HepG2 (cell line): ENCODE results near the gene UBL7. TPM values are rescaled to one million over a fixed set of nuclear protein-coding genes. Genes with fewer than 3 reads are reported as not detected.

ENCODE experiments used
- ASH2L ChIP-seq: fragments of 300-600, 200-600 bp; sonication (generic); IDR thresholded peaks from 2 replicates; pipeline ENCODE4 v1.7.0; 2017; ENCODE audit warnings: low read depth, mild to moderate bottlenecking, moderate library complexity, mixed read lengths, low read length; ENCODE audit not compliant: insufficient read length
- DPF2 ChIP-seq: sonication (generic); formaldehyde crosslinking; IDR thresholded peaks from 2 replicates; pipeline ENCODE4 v1.4.0; 2020; ENCODE audit warnings: mild to moderate bottlenecking, low read depth, missing genetic modification reagents, borderline replicate concordance
- ELF4 ChIP-seq: sonication (generic); formaldehyde crosslinking; IDR thresholded peaks from 2 replicates; pipeline ENCODE4 v1.5.0; 2020; ENCODE audit warnings: missing genetic modification reagents, mild to moderate bottlenecking, moderate library complexity, borderline replicate concordance
- KAT7 ChIP-seq: IDR thresholded peaks from 2 replicates; pipeline ENCODE4 v1.6.1; 2018; ENCODE audit warnings: borderline replicate concordance, missing compliant biosample characterization
- MXD4 ChIP-seq: IDR thresholded peaks from 2 replicates; pipeline ENCODE4 v1.6.1; 2016; ENCODE audit warnings: mild to moderate bottlenecking, missing biosample characterization, missing genetic modification reagents
- NCOR1 ChIP-seq: fragments of 200-600 bp; sonication (generic); IDR thresholded peaks from 2 replicates; pipeline ENCODE4 v1.7.0; 2017; ENCODE audit warnings: antibody characterized with exemption, low read length, borderline replicate concordance
- NFE2 ChIP-seq: sonication (generic); formaldehyde crosslinking; IDR thresholded peaks from 2 replicates; pipeline ENCODE4 v1.4.0; 2020; ENCODE audit warnings: missing genetic modification reagents
- SALL2 ChIP-seq: sonication (generic); formaldehyde crosslinking; IDR thresholded peaks from 2 replicates; pipeline ENCODE4 v1.8.1; 2023; ENCODE audit warnings: mild to moderate bottlenecking, missing genetic modification reagents, inconsistent platforms
- THYN1 ChIP-seq: sonication (generic); formaldehyde crosslinking; IDR thresholded peaks from 2 replicates; pipeline ENCODE4 v1.8.1; 2023; ENCODE audit warnings: low read depth, mild to moderate bottlenecking, moderate library complexity, missing genetic modification reagents, borderline replicate concordance
- ZC3H13 ChIP-seq: sonication (generic); formaldehyde crosslinking; IDR thresholded peaks from 2 replicates; pipeline ENCODE4 v1.8.1; 2023; ENCODE audit warnings: mild to moderate bottlenecking, missing genetic modification reagents, moderate library complexity
- ZFP1 ChIP-seq: IDR thresholded peaks from 2 replicates; pipeline ENCODE4 v1.6.1; 2016
- ZKSCAN1 ChIP-seq: fragments of 150-350 bp; IDR thresholded peaks from 2 replicates; pipeline ENCODE4 v1.6.1; 2014; ENCODE audit warnings: low read length
- ZNF138 ChIP-seq: sonication (generic); formaldehyde crosslinking; IDR thresholded peaks from 2 replicates; pipeline ENCODE4 v1.5.0; 2020; ENCODE audit warnings: mild to moderate bottlenecking, low read depth, missing genetic modification reagents
- ZNF20 ChIP-seq: sonication (generic); formaldehyde crosslinking; IDR thresholded peaks from 2 replicates; pipeline ENCODE4 v1.4.0; 2020; ENCODE audit warnings: mild to moderate bottlenecking, moderate library complexity, missing genetic modification reagents
- ZNF496 ChIP-seq: sonication (generic); formaldehyde crosslinking; IDR thresholded peaks from 2 replicates; pipeline ENCODE4 v1.8.1; 2023; ENCODE audit warnings: mild to moderate bottlenecking, moderate library complexity, missing genetic modification reagents; ENCODE audit not compliant: insufficient replicate concordance
- ZNF547 ChIP-seq: sonication (generic); formaldehyde crosslinking; IDR thresholded peaks from 2 replicates; pipeline ENCODE4 v1.5.1; 2020; ENCODE audit warnings: mild to moderate bottlenecking, missing genetic modification reagents
- ZSCAN12 ChIP-seq: sonication (generic); formaldehyde crosslinking; IDR thresholded peaks from 2 replicates; pipeline ENCODE4 v1.9.0; 2021; ENCODE audit warnings: mild to moderate bottlenecking, missing genetic modification reagents
- ZSCAN31 ChIP-seq: sonication (generic); formaldehyde crosslinking; IDR thresholded peaks from 2 replicates; pipeline ENCODE4 v1.5.0; 2020; ENCODE audit warnings: low read depth, mild to moderate bottlenecking, missing genetic modification reagents
- polyA plus RNA-seq, 8 experiments: library from polyadenylated mRNA; depleted of rRNA in 3 of 8; stranded (reverse) in 7 of 8; unstranded in 1 of 8; fragments of >200 nt; fragmentation: Illumina TruSeq in 4 of 8; extraction: Trizol in 4 of 8; gene quantifications; 2 replicates each; pipeline versions ENCODE4 v1.2.1 to v1.2.3, GENCODE V29; 2011 to 2016; ENCODE audit warnings: low read depth in 4 of 8, missing spikeins in 1 of 8, mixed read lengths in 1 of 8; ENCODE audit not compliant: insufficient read depth in 1 of 8
- total RNA-seq, 5 experiments: library from RNA; depleted of rRNA; stranded (reverse); fragments of >200 nt; fragmentation: Illumina TruSeq; extraction: Trizol; gene quantifications; 2 replicates each; pipeline ENCODE4 v1.2.3, GENCODE V29; 2016; ENCODE audit warnings: low read depth in 1 of 5
- TF ChIP-seq, protein P1 (sequence below): sonication (generic); formaldehyde crosslinking; IDR thresholded peaks from 2 replicates; pipeline ENCODE4 v1.4.0; 2020; ENCODE audit warnings: missing genetic modification reagents, mild to moderate bottlenecking, borderline replicate concordance
- TF ChIP-seq, protein P2 (sequence below): sonication (generic); formaldehyde crosslinking; IDR thresholded peaks from 2 replicates; pipeline ENCODE4 v1.4.0; 2020; ENCODE audit warnings: missing genetic modification reagents
- TF ChIP-seq, protein P3 (sequence below): sonication (generic); formaldehyde crosslinking; IDR thresholded peaks from 2 replicates; pipeline ENCODE4 v1.8.1; 2023; ENCODE audit warnings: missing genetic modification reagents, inconsistent platforms, borderline replicate concordance
- TF ChIP-seq, protein P4 (sequence below): sonication (generic); formaldehyde crosslinking; IDR thresholded peaks from 2 replicates; pipeline ENCODE4 v1.5.1; 2020; ENCODE audit warnings: missing genetic modification reagents, mild to moderate bottlenecking, borderline replicate concordance
- TF ChIP-seq, protein P5 (sequence below): sonication (generic); formaldehyde crosslinking; IDR thresholded peaks from 2 replicates; pipeline ENCODE4 v1.5.0; 2020; ENCODE audit warnings: missing genetic modification reagents

The UBL7 gene
- total and polyA plus RNA-seq, 2 of the 13 experiments (the other 11 are each of a cell fraction or from before 2014, with no cell fraction given), result 55.0 to 63.5 TPM

DNA sequence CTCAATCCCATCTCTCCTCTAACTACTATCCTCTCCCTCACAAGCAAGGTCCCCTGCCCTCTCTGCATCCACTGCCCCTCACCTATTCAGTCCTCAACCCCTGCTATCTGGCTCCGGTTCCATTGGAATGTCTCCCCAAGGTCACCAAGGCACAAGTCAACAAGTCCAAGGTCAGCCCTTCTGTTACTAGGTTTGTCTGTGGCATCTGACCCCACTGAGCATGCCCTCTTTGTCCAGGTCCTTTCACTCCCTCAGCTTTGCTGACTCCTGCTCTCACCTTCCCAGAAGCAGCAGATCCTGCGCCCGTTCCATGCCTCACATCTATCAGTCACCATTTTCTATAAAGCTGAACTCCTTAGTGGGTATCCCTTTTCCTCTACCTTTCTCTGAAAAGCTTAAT lies 18.9 kb downstream of the UBL7 start (continued):
- TF ChIP-seq, protein P1, sequence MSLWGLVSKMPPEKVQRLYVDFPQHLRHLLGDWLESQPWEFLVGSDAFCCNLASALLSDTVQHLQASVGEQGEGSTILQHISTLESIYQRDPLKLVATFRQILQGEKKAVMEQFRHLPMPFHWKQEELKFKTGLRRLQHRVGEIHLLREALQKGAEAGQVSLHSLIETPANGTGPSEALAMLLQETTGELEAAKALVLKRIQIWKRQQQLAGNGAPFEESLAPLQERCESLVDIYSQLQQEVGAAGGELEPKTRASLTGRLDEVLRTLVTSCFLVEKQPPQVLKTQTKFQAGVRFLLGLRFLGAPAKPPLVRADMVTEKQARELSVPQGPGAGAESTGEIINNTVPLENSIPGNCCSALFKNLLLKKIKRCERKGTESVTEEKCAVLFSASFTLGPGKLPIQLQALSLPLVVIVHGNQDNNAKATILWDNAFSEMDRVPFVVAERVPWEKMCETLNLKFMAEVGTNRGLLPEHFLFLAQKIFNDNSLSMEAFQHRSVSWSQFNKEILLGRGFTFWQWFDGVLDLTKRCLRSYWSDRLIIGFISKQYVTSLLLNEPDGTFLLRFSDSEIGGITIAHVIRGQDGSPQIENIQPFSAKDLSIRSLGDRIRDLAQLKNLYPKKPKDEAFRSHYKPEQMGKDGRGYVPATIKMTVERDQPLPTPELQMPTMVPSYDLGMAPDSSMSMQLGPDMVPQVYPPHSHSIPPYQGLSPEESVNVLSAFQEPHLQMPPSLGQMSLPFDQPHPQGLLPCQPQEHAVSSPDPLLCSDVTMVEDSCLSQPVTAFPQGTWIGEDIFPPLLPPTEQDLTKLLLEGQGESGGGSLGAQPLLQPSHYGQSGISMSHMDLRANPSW (CRISPR knock-in tag), result no peak
- TF ChIP-seq ZC3H13 (CRISPR knock-in tag) (peak; percentile 42; the same call in 1 of the 2 replicates), MXD4 (CRISPR knock-in tag) (no peak), ASH2L (no peak), ZFP1 (CRISPR knock-in tag) (no peak), ZSCAN12 (CRISPR knock-in tag) (no peak), ZNF20 (CRISPR knock-in tag) (no peak), NFE2 (CRISPR knock-in tag) (no peak), SALL2 (CRISPR knock-in tag) (no peak), ZNF496 (CRISPR knock-in tag) (no peak), DPF2 (peak; percentile 77), NCOR1 (peak; percentile 57; the same call in 1 of the 2 replicates), ZNF547 (CRISPR knock-in tag) (no peak; the same call in 1 of the 2 replicates), ZNF138 (CRISPR knock-in tag) (no peak), ELF4 (CRISPR knock-in tag) (no peak), ZSCAN31 (CRISPR knock-in tag) (no peak), KAT7 (CRISPR knock-in tag) (no peak), THYN1 (CRISPR knock-in tag) (no peak), ZKSCAN1 (no peak)
- TF ChIP-seq, protein P2, sequence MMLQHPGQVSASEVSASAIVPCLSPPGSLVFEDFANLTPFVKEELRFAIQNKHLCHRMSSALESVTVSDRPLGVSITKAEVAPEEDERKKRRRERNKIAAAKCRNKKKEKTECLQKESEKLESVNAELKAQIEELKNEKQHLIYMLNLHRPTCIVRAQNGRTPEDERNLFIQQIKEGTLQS (CRISPR knock-in tag), result no peak
- TF ChIP-seq, protein P3, sequence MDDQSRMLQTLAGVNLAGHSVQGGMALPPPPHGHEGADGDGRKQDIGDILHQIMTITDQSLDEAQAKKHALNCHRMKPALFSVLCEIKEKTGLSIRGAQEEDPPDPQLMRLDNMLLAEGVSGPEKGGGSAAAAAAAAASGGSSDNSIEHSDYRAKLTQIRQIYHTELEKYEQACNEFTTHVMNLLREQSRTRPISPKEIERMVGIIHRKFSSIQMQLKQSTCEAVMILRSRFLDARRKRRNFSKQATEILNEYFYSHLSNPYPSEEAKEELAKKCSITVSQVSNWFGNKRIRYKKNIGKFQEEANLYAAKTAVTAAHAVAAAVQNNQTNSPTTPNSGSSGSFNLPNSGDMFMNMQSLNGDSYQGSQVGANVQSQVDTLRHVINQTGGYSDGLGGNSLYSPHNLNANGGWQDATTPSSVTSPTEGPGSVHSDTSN (CRISPR knock-in tag), result no peak
- TF ChIP-seq, protein P4, sequence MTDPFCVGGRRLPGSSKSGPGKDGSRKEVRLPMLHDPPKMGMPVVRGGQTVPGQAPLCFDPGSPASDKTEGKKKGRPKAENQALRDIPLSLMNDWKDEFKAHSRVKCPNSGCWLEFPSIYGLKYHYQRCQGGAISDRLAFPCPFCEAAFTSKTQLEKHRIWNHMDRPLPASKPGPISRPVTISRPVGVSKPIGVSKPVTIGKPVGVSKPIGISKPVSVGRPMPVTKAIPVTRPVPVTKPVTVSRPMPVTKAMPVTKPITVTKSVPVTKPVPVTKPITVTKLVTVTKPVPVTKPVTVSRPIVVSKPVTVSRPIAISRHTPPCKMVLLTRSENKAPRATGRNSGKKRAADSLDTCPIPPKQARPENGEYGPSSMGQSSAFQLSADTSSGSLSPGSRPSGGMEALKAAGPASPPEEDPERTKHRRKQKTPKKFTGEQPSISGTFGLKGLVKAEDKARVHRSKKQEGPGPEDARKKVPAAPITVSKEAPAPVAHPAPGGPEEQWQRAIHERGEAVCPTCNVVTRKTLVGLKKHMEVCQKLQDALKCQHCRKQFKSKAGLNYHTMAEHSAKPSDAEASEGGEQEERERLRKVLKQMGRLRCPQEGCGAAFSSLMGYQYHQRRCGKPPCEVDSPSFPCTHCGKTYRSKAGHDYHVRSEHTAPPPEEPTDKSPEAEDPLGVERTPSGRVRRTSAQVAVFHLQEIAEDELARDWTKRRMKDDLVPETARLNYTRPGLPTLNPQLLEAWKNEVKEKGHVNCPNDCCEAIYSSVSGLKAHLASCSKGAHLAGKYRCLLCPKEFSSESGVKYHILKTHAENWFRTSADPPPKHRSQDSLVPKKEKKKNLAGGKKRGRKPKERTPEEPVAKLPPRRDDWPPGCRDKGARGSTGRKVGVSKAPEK (CRISPR knock-in tag), result no peak
- TF ChIP-seq, protein P5, sequence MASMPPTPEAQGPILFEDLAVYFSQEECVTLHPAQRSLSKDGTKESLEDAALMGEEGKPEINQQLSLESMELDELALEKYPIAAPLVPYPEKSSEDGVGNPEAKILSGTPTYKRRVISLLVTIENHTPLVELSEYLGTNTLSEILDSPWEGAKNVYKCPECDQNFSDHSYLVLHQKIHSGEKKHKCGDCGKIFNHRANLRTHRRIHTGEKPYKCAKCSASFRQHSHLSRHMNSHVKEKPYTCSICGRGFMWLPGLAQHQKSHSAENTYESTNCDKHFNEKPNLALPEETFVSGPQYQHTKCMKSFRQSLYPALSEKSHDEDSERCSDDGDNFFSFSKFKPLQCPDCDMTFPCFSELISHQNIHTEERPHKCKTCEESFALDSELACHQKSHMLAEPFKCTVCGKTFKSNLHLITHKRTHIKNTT (CRISPR knock-in tag), result no peak
